ENCODE data around the gene RNF130.

DNA sequence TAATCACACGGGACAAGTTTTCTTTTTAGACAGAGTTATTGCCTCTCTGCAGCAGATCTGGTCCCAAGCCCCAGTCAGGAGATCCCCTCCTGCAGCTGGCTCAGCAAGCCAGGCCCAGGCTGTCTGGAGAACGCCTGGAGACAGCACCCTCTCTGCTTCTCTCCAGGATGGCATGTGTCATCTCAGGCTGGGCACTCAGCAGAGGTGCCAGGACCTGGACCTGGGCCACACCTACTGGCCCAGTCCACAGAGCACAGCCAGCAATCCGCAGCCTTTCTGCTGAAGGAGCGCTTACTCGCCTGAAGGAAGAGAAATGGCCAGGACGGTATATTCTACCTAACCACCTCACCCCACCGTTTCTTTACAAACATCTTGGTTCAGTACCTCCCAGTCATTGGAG, 159.2 kb downstream of the RNF130 start:
- TF ChIP-seq TAF1 (IDR thresholded peaks at IDR 0.05; ENCODE audit: borderline replicate concordance, low read depth, low read length) (no peak), POLR2A (IDR thresholded peaks at IDR 0.05; ENCODE audit: low read depth, low read length) (no peak)
